ENCODE results near the gene TMEM185B. TPM values are rescaled to one million over a fixed set of nuclear protein-coding genes. Genes with fewer than 3 reads are reported as not detected.

TMEM185B gene
- total and polyA plus RNA-seq, 10 donors = 3.9 to 35.6 (median 22.5) TPM

GRCh38 chr2:120195553-120195952, 27.6 kb downstream of the TMEM185B start:
- Histone ChIP-seq H3K27ac (no peak overlapping the region), H3K4me3 (no peak overlapping the region), H3K4me1 (no peaks in the 10 kb centered on the region), H3K9me3 (peaks cover 0 to 71% (median 52%) of the 10 kb centered on the region in 8 donors), H3K36me3 (no peaks in the 10 kb centered on the region), H3K27me3 (replicated peaks in 1 of 7) (no peaks in the 10 kb centered on the region)
- WGBS, 5 donors = 82 to 96% (median 95%) methylated on average over 1 of the region's 1 CpG
- no peak for DNase-seq
- TF ChIP-seq POLR2AphosphoS5 (IDR thresholded peaks at IDR 0.05) = no peak
- no peak for TF ChIP-seq POLR2A (IDR thresholded peaks at IDR 0.05)
- TF ChIP-seq CTCF (IDR thresholded peaks at IDR 0.05 in 8 of 11, conservative IDR thresholded peaks at IDR 0.05 in 3 of 11) = no peak
- intact Hi-C loops (cut with DNase I; ENCODE audit: low total_unique reads) = no loop called here

GRCh38 chr2:120192280-120192679, 30.9 kb downstream of the TMEM185B start:
- DNase-seq = no peak
- Histone ChIP-seq H3K36me3 (no peaks in the 10 kb centered on the region), H3K27me3 (replicated peaks in 1 of 7) (no peaks in the 10 kb centered on the region), H3K9me3 (peaks cover 0 to 53% (median 35%) of the 10 kb centered on the region in 8 donors), H3K4me3 (no peak overlapping the region), H3K4me1 (no peaks in the 10 kb centered on the region), H3K27ac (no peak overlapping the region)
- intact Hi-C loops (cut with DNase I; ENCODE audit: low total_unique reads) = no loop called here
- TF ChIP-seq POLR2A (IDR thresholded peaks at IDR 0.05) (no peak), CTCF (IDR thresholded peaks at IDR 0.05 in 8 of 11, conservative IDR thresholded peaks at IDR 0.05 in 3 of 11) (no peak), POLR2AphosphoS5 (IDR thresholded peaks at IDR 0.05) (no peak)
- 80 to 92% (median 90%) methylated on average over 1 of the region's 1 CpG for WGBS, 5 donors

- Histone ChIP-seq H3K4me1 (no peaks in the 10 kb centered on the region), H3K27ac (no peak overlapping the region), H3K4me3 (no peak overlapping the region), H3K9me3 (peaks cover 0 to 23% (median 18%) of the 10 kb centered on the region in 8 donors), H3K36me3 (no peaks in the 10 kb centered on the region), H3K27me3 (replicated peaks in 1 of 7) (no peaks in the 10 kb centered on the region)
- intact Hi-C loops (cut with DNase I; ENCODE audit: low total_unique reads) = no loop called here
- TF ChIP-seq CTCF (IDR thresholded peaks at IDR 0.05 in 8 of 11, conservative IDR thresholded peaks at IDR 0.05 in 3 of 11) (no peak), POLR2AphosphoS5 (IDR thresholded peaks at IDR 0.05) (no peak), POLR2A (IDR thresholded peaks at IDR 0.05) (no peak)
- WGBS, 5 donors = 76 to 92% (median 84%) methylated on average over 1 of the region's 1 CpG
- DNase-seq = no peak
These were observed 34.0 kb downstream of the TMEM185B start for GRCh38 chr2:120189189-120189588.

GRCh38 chr2:120182019-120182560, 41.1 kb downstream of the TMEM185B start:
- peak overlapping the region in 1 of 8 donors; percentile 23 for H3K4me3 ChIP-seq
- H3K4me1 ChIP-seq = peaks cover 7 to 52% (median 14%) of the 10 kb centered on the region in 6 donors
- H3K27me3 ChIP-seq (replicated peaks in 1 of 7) = no peaks in the 10 kb centered on the region
- DNase-seq = no peak
- no peak for TF ChIP-seq POLR2AphosphoS5 (IDR thresholded peaks at IDR 0.05)
- no peak for TF ChIP-seq POLR2A (IDR thresholded peaks at IDR 0.05)
- no peak for TF ChIP-seq CTCF (IDR thresholded peaks at IDR 0.05 in 8 of 11, conservative IDR thresholded peaks at IDR 0.05 in 3 of 11)
- 15 to 28% (median 22%) methylated on average over 5 of the region's 5 CpGs for WGBS, 5 donors
- no peaks in the 10 kb centered on the region for H3K9me3 ChIP-seq
- H3K27ac ChIP-seq = peak overlapping the region in 4 of 8 donors; percentile 19 to 35 (median 26)
- intact Hi-C loops (cut with DNase I; ENCODE audit: low total_unique reads) = no loop called here
- no peaks in the 10 kb centered on the region for H3K36me3 ChIP-seq
